CD4-positive, alpha-beta T cell treated with Interleukin-1 beta for 1 hour (primary cell): Measurements from ENCODE around the gene TMEM8B.

Experiments used
- DNase-seq, 2 donors: peaks; one replicate each; pipeline ENCODE4 v3.0.0-alpha.2; 2020 to 2022

Gene TMEM8B

GRCh38 chr9:35840881-35841644, 12.0 kb downstream of the TMEM8B start:
- DNase-seq, result no peak

GRCh38 chr9:35841645-35841900, 12.5 kb downstream of the TMEM8B start:
- no peak for DNase-seq

- no peak for DNase-seq
Measured at GRCh38 chr9:35842020-35842745, 13.2 kb downstream of the TMEM8B start.

- DNase-seq, result peak in 1 of 2 donors; percentile 24
Measured at GRCh38 chr9:35842795-35843194, 13.8 kb downstream of the TMEM8B start.

- DNase-seq, result peak; percentile 49 to 65
Measured at GRCh38 chr9:35844628-35845270, 15.7 kb downstream of the TMEM8B start.

GRCh38 chr9:35845824-35846771, 17.1 kb downstream of the TMEM8B start:
- DNase-seq, result no peak

- peak in 1 of 2 donors; percentile 5 for DNase-seq
Measured at GRCh38 chr9:35847792-35848572, 19.0 kb downstream of the TMEM8B start.

GRCh38 chr9:35852267-35852815, 23.3 kb downstream of the TMEM8B start:
- DNase-seq, result no peak

- DNase-seq, result no peak
Measured at GRCh38 chr9:35852876-35853865, 24.1 kb downstream of the TMEM8B start.

- DNase-seq, result no peak
Measured at GRCh38 chr9:35854091-35854762, 25.2 kb downstream of the TMEM8B start.

GRCh38 chr9:35856206-35856605, 27.2 kb downstream of the TMEM8B start:
- DNase-seq, result no peak

GRCh38 chr9:35856882-35857281, 27.9 kb downstream of the TMEM8B start:
- no peak for DNase-seq

- DNase-seq, result no peak
Measured at GRCh38 chr9:35858458-35858857, 29.4 kb downstream of the TMEM8B start.

- DNase-seq, result peak; percentile 11 to 52
Measured at GRCh38 chr9:35859310-35859989, 30.4 kb downstream of the TMEM8B start.

GRCh38 chr9:35859990-35860339, 30.9 kb downstream of the TMEM8B start:
- DNase-seq, result no peak

- DNase-seq, result no peak
Measured at GRCh38 chr9:35861161-35861897, 32.3 kb downstream of the TMEM8B start.

GRCh38 chr9:35862328-35862727, 33.3 kb downstream of the TMEM8B start:
- no peak for DNase-seq

GRCh38 chr9:35863583-35863982, 34.6 kb downstream of the TMEM8B start:
- DNase-seq, result no peak
